Testis (tissue), 2 donors: ENCODE results near the gene C12orf76.

ENCODE experiments used
- CTCF ChIP-seq, 3 experiments: fragments of 450-650 bp in 2 of 3; fragments of 200-600 bp in 1 of 3; sonication (generic) in 1 of 3; IDR thresholded peaks; one replicate each; pipeline ENCODE4 v1.5.1; 2016 to 2019; ENCODE audit warnings: antibody characterized with exemption in 3 of 3, mild to moderate bottlenecking in 2 of 3, moderate library complexity in 1 of 3
- POLR2A ChIP-seq: fragments of 450-650 bp; IDR thresholded peaks from one replicate; pipeline ENCODE4 v1.6.1; 2017; ENCODE audit warnings: antibody characterized with exemption, mild to moderate bottlenecking, moderate library complexity

DNA sequence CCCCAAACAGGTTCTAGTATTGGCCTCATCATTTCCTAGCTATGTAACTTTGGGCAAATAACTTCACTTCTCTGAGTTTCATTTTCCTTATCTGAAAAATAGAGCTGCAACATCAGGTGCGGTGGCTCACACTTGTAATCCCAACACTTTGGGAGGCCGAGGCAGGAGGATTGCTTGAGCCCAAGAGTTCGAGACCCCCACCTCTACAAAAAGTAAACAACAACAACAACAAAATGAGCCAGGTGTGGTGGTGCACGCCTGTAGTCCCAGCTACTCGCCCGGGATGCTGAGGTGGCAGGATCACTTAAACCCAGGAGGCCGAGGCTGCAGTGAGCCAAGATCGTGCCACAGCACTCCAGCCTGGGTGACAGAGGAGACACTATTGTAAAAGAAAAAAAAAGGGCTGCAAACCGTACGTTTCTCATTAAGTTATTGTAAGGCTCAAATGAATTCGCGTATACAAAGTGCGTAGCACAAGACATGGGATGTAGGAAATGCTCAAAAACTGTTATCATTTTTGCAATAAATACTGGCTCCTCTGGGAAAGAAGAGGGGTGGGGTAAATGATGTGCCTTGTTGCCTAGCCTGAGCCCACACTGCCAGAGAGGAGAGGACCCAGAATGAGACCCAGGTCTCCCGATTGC, 903 bp downstream of the C12orf76 start:
- no peak for TF ChIP-seq CTCF (IDR thresholded peaks at IDR 0.05)
- no peak for TF ChIP-seq POLR2A
